Measurements from ENCODE around the gene CPTP. TPM values are rescaled to one million over a fixed set of nuclear protein-coding genes. Genes with fewer than 3 reads are reported as not detected.

CPTP gene
- total and polyA plus RNA-seq, 2 of the 13 experiments (the other 11 are each of a cell fraction or from before 2014, with no cell fraction given), result 5.5 to 9.3 TPM

- TF ChIP-seq ZNF710 (CRISPR knock-in tag; IDR thresholded peaks at IDR 0.05; ENCODE audit: borderline replicate concordance) (no peak), ZFP62 (CRISPR knock-in tag; IDR thresholded peaks at IDR 0.05) (no peak), REXO4 (CRISPR knock-in tag; IDR thresholded peaks at IDR 0.05; ENCODE audit: borderline replicate concordance) (no peak), ZNF432 (CRISPR knock-in tag; IDR thresholded peaks at IDR 0.05; ENCODE audit: borderline replicate concordance) (no peak), ZFAT (CRISPR knock-in tag; conservative IDR thresholded peaks at IDR 0.05) (no peak), ZNF816 (CRISPR knock-in tag; IDR thresholded peaks at IDR 0.05; ENCODE audit: borderline replicate concordance) (no peak), SRSF4 (IDR thresholded peaks at IDR 0.05; ENCODE audit: low read depth, low read length, poor library complexity, severe bottlenecking) (no peak), ARHGAP35 (CRISPR knock-in tag; IDR thresholded peaks at IDR 0.05; ENCODE audit: borderline replicate concordance) (no peak), MED8 (CRISPR knock-in tag; IDR thresholded peaks at IDR 0.05; ENCODE audit: insufficient replicate concordance) (no peak), THAP8 (CRISPR knock-in tag; IDR thresholded peaks at IDR 0.05; ENCODE audit: borderline replicate concordance) (no peak), ZNF205 (CRISPR knock-in tag; IDR thresholded peaks at IDR 0.05) (no peak), ZNF329 (CRISPR knock-in tag; IDR thresholded peaks at IDR 0.05; ENCODE audit: low read depth) (no peak), YY1 (IDR thresholded peaks at IDR 0.05; ENCODE audit: insufficient read depth, insufficient replicate concordance, low read depth, low read length) (no peak), ETV5 (CRISPR knock-in tag; IDR thresholded peaks at IDR 0.05; ENCODE audit: borderline replicate concordance) (no peak; the same call in 1 of the 2 replicates), ZNF510 (CRISPR knock-in tag; IDR thresholded peaks at IDR 0.05; ENCODE audit: low read depth) (no peak), TERF1 (CRISPR knock-in tag; IDR thresholded peaks at IDR 0.05) (no peak), SNAPC2 (CRISPR knock-in tag; IDR thresholded peaks at IDR 0.05) (no peak), RBAK (CRISPR knock-in tag; IDR thresholded peaks at IDR 0.05) (no peak), FLYWCH1 (CRISPR knock-in tag; IDR thresholded peaks at IDR 0.05) (0 out of 2 replicates have a peak, but pooled peaks have one; percentile 18), RFX5 (IDR thresholded peaks at IDR 0.05; ENCODE audit: low read depth, low read length) (no peak)
- TF ChIP-seq, protein P1, sequence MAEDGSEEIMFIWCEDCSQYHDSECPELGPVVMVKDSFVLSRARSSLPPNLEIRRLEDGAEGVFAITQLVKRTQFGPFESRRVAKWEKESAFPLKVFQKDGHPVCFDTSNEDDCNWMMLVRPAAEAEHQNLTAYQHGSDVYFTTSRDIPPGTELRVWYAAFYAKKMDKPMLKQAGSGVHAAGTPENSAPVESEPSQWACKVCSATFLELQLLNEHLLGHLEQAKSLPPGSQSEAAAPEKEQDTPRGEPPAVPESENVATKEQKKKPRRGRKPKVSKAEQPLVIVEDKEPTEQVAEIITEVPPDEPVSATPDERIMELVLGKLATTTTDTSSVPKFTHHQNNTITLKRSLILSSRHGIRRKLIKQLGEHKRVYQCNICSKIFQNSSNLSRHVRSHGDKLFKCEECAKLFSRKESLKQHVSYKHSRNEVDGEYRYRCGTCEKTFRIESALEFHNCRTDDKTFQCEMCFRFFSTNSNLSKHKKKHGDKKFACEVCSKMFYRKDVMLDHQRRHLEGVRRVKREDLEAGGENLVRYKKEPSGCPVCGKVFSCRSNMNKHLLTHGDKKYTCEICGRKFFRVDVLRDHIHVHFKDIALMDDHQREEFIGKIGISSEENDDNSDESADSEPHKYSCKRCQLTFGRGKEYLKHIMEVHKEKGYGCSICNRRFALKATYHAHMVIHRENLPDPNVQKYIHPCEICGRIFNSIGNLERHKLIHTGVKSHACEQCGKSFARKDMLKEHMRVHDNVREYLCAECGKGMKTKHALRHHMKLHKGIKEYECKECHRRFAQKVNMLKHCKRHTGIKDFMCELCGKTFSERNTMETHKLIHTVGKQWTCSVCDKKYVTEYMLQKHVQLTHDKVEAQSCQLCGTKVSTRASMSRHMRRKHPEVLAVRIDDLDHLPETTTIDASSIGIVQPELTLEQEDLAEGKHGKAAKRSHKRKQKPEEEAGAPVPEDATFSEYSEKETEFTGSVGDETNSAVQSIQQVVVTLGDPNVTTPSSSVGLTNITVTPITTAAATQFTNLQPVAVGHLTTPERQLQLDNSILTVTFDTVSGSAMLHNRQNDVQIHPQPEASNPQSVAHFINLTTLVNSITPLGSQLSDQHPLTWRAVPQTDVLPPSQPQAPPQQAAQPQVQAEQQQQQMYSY (CRISPR knock-in tag; IDR thresholded peaks at IDR 0.05), result no peak
These were observed 20.0 kb upstream of the CPTP start (continued) for GRCh38 chr1:1304331-1305299.
